Stimulated activated CD4-positive, alpha-beta T cell treated with anti-CD3 and anti-CD28 coated beads, Interleukin-1b, Interleukin-23, amount 100 ng/mL, for 24 hours (primary cell): ENCODE data around the gene ZNF394.

Experiments used
- DNase-seq, 4 experiments: peaks; one replicate each; pipeline ENCODE4 v3.0.0-alpha.2; 2020; ENCODE audit warnings: low read depth in 4 of 4, low spot score in 1 of 4

ZNF394 gene

DNA sequence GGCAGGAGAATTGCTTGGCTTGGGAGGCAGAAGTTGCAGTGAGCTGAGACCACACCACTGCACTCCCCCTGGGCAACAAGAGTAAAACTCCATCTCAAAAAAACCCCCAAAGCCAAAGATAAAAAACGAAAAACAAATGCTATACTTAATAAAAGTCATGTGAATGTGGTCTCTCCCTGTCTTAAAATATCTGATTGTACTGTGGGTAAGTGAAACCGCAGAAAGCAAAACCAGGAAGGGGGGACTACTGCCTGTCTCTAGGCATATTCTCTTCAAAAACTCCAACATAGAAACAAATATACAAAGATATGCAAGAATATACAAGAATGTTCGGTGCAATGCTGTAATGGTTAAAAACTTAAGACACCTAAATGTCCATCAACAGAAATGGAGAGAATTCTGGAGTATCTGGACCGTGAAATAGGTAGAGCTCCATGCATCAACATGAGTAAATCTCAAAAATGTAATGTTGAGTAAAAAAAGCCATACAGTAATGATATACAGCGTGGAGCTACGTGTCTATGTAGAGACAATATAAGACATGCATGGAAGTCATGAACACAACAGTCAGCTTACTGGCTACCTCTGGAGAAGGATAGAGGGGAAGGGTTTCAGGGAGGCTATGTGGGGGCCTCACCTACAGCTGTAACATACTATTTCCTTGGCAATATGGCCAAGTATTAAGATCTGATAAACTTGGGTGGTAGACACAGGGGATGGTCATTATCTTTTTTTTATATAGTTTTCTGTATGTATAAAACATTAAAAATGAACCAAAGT, 2.1 kb downstream of the ZNF394 start:
- DNase-seq = no peak

DNA sequence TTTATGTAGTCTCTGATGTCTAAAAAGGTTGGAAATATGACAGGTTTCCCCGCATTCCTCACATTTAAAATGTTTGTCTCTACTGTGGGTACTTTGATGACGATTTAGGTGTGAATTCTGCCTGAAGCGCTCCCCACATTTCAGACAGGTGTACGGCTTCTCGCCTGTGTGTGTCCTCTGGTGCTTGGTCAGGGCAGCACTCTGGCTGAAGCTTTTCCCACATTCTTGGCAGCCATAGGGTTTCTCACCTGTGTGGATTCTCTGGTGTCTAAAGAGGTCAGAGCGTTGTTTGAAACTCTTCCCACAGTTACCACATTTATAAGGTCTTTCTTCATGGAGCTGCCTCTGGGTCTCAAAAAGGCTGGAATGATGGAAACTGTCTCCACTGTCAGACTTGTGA, 6.3 kb downstream of the ZNF394 start:
- no peak for DNase-seq

GRCh38 chr7:99490878-99491277, 9.2 kb downstream of the ZNF394 start:
- DNase-seq = no peak

GRCh38 chr7:99489235-99489634, 10.8 kb downstream of the ZNF394 start:
- no peak for DNase-seq

GRCh38 chr7:99485094-99485493, 15.0 kb downstream of the ZNF394 start:
- no peak for DNase-seq

DNA sequence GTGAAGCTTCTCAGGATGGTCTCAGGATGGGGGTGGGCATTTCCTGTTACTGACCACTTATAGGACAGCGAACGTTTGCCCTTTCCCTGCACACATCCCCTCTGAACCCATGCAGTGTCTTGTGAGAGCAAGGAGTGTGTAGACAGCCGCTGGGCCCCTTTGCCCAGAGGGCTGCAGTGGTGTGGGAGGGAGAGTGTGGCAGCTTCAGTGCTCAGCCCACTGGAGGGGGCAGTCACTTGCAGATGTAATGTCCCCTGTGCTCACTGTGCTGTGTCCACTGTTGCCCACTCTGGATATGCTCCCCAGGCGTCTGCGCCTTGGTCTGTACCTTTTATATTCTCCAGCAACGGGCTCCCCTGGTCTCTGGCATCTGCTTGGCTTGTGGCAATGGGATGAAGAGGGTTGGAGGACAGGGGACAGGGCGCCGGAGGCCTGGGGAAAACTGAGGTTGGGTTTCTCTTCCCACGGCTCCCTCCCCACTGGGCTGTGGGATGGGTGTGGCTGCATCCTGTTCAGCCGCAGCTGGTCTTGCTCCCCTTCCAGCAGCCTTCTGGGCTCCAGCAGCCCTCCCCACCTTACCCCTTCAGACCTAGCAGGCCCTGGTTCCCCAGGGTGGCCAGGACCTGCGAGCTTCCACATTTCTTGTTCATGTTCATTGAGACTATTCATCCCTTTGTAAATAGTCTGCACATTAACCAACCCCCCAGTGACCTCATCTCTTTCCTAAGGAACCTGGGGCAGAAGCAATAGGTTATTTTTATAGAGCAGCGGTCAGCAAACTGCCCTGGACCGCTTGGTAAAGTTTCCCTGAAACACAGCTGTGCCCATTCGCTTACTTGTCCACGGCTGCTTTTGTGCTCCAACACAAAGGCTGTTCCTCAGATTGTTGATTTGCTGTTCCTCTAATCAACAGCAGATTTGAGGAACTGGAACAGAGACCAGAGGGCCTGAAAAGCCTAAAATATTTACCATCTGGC, 21.3 kb downstream of the ZNF394 start:
- DNase-seq = no peak

GRCh38 chr7:99476107-99476506, 24.0 kb downstream of the ZNF394 start:
- no peak for DNase-seq

- no peak for DNase-seq
These were observed 26.8 kb downstream of the ZNF394 start for GRCh38 chr7:99473315-99473596.

DNA sequence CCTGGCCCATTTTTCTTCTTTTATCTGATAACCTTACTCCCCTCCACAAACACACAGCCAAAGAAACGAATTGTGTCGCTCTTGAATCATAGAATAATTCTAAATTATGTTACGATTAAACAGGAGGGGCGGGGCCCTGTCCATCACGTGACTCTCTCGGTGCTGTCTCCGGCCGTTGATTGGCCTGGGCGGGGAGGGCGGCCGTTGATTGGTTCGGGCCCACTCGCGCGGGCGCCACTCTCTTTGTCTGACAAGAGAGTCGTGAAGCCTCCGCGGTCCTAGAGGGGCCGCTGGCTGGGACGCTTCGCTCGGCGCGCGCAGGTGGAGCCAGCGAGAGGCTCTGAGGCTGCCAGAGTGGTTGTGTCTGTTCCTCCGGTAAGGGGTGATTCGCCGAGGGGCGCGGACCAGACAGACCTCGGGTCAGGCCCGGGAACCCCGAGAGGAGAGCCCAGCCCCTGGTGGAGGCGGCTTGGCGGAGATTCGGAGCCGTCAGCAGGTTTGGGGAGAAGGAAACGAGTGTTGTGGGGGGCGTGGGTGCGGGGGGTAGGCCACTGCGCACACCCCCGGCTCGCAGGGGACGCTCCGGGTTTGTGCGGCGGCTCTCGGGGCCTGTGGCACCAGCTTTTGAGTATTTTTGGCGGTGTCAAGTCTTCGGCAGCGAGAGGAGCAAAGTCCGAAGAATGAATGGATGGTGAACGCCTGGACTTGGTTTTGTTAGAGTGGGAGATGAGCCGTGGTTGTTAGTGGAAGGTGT, 27.3 kb downstream of the ZNF394 start, which contains the start of gene ZNF789:
TSS of gene ZNF789 (plus strand) at position 330 of the 754 bp plus-strand sequence. CDS start 3,567 bp downstream, outside the sequence.
- peak; percentile 91 to 99 (median 94) for DNase-seq

DNA sequence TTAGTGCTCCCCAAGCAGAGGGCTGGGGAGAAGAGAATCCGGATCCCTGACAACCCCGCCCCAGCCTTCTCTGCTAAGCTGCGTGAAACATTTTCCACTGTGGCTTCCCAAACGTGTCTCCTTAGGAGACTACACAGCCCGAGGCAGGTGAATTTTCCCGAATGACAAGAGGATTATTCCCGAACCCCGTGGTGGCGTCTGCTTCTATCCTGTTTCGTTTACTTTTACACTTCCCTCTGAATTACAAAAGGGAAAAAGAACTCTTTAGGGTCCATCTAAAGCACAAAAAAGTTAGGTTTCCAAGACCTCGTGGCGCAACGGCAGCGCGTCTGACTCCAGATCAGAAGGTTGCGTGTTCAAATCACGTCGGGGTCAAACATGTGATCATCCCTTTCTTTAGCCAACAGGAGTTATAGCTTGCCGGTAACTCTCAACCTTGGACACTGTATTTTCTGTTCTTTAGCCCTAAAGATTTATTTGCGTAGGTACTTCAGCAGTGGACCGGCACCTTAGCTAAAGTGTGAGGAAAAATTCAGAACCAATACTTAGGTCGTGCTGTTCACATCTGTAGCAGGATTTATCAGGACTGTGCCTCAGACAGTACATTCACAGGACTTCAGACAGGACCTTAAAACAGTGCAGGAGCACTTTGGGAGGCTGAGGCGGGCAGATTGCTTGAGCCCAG, 30.6 kb downstream of the ZNF394 start:
- no peak for DNase-seq

DNA sequence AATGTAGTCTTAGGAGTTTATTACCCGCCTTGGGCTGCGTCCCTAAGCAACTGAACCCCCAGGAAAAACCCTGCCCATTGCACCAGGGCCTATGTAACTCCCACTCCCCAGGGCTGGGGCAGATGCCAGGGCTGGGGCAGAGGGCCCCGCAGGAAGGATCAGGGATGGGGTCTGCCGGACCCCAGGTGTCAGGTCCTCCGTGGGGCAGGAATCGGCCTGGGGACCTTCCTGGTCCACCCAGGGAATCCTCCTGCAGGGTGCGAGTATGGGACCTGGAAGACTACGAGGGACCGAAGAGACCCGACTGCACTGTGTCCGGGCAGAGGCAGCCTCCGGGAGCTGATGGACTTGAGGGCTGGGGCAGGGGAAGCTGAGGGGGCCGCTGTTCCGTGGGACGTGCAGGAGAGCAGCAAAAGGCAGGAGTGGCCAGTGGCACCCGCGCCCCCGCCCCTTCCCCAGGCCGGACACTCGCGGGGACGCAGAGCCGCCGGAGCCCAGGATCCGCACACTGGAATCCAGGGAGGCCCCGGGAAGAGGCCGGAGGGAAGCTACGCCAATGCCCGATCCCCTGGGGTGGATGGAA, 31.7 kb downstream of the ZNF394 start:
- DNase-seq = no peak

GRCh38 chr7:99465421-99465768, 34.7 kb downstream of the ZNF394 start:
- DNase-seq = no peak

- no peak for DNase-seq
These were observed 38.9 kb downstream of the ZNF394 start for GRCh38 chr7:99461221-99461620.

DNA sequence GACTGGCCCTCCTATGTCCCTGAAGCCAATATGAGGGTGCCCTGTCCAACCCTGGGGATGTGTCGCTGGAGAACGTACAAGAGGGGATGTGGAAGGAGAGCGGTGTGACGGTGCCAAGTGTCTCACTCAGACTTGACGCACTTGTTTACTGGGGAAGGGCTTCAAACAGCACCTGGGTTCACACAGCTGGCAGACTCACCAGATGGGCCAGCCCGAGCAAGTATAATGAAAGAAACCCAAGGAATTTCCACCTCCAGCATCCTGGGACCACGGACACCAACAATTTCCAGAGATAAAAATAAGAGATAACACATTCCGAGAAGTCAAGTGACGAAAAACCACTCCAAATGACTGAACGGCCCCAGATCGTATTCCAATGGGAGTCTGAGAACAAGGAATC, 39.4 kb downstream of the ZNF394 start:
- DNase-seq = no peak

GRCh38 chr7:99459087-99459486, 41.0 kb downstream of the ZNF394 start:
- no peak for DNase-seq

- DNase-seq = no peak
These were observed 42.2 kb downstream of the ZNF394 start for GRCh38 chr7:99457650-99458493.

DNA sequence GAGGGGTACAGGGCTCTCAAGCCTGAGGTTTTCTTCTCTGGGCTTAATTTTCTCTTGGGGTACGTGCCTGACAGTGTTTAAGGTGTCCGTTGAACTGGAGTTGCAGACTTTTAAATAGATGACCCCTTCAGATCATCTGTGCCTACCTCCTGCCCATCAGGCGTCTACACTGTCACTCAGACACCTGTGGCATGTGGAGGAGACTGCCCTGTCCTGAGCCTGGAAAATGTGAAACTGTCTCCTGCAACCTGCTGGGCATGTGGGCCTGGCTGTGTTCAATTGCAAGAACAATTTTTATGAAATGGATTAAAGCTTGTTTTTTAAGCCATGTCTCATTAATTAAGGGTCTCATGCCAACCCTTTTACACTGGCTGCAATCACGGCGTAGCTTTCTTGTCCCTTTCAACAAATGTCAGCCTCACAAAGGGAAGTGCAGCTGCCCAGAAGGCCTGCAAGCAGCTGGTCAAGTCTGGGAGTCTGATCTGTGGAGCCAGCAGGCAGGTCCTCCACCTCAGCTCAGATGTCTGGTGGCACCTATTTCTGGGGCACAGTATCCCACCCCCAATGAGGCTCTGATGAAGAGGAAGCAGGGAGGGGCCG, 42.9 kb downstream of the ZNF394 start:
- DNase-seq = no peak

DNA sequence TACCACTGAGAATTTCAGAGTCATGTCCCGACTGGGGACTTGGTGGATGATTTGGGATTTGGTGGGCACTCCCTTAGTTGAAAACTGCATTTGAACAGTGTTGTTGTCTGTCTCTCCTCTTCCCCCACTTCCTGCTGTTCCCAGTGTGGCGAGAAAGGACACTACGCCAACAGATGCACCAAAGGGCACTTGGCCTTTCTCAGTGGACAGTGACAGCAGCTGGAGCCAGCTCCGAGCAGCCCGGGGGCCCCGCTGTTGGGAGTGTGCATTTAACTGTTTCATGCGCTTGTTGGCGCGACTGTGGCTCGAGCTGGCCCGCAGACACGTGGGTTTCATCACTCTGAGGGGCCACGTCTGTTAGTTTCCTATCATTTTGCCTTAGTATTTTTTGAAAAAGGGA, 43.8 kb downstream of the ZNF394 start:
- DNase-seq = no peak

GRCh38 chr7:99455874-99456273, 44.2 kb downstream of the ZNF394 start:
- no peak for DNase-seq
